ENCODE data around the gene CALCA.

CALCA gene

GRCh38 chr11:14942745-14943144, 29.4 kb downstream of the CALCA start:
- no peak for DNase-seq (ENCODE audit: low spot score)

- DNase-seq (ENCODE audit: low spot score) = no peak
These were observed 33.2 kb downstream of the CALCA start for GRCh38 chr11:14938936-14939335.

DNA sequence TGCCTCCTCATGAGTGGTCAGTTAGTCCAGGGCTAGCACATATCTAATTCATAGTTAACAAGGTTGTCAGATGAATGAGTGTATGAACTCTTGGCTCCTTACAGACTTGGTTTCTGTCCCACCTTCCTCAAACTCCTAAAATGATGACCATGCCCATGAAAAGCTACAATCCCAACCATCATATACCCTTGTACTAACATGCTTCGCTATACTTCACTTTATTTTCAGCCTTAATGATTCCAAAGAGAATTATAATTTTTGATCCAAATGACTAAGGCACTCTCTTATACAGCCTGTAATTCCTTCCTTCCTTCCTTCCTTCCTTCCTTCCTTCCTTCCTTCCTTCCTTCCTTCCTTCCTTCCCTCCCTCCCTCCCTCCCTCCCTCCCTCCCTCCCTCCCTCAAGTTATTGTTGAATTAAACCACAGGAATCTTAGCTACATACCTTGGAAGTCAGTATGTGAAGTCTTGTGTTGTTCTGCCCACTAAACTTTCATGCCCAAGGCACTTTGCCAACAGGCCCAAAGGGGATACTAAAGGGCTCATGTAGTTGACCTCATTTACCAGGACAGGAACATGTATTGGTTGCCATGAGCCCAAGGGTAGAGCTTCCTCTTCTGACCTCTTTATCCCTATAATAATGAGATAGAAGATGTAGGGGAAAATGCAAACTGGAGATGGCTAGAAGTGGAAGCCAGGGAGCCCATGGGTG, 37.4 kb downstream of the CALCA start:
- DNase-seq (ENCODE audit: low spot score) = no peak

- no peak for DNase-seq (ENCODE audit: low spot score)
These were observed 39.7 kb downstream of the CALCA start for GRCh38 chr11:14932447-14932846.

DNA sequence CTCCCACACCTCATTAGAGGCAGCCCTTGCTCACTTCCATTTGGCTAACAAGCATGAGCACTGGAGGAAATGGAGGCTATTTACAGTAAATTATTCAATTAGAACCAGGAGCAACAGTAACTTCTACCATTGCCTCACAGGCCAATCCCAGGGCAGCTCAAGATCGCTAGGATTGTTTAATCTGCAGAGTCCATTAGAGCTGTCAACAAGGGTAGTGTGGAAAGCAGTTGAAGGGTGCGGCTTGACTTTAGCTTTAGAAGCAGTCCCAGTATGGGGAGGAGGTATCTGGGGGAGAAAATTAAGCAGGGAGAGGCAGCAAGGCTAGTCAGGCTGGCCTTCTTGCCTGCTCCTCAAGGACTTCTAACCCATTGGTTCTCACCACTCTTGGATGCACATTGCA, 41.8 kb downstream of the CALCA start:
- no peak for DNase-seq (ENCODE audit: low spot score)

DNA sequence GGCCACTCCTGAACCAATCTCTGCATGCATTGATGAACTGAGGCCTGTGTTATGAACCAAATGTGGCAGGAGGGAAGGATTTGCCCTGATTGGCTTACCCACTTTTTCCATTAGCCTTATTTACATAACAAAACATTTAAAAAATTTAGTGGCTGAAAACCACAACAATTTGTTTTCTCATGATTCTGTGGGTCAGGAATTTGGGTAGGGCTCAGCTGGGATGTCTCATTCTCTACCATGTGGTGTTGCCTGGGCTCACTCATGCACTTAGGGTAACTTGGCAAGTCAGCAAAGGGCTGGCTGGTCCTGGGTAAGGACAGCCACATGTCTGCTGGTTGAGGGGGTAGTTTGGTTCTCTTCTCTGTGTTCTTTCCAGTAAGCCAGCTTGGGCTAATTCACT, 45.0 kb downstream of the CALCA start:
- DNase-seq (ENCODE audit: low spot score) = no peak

DNA sequence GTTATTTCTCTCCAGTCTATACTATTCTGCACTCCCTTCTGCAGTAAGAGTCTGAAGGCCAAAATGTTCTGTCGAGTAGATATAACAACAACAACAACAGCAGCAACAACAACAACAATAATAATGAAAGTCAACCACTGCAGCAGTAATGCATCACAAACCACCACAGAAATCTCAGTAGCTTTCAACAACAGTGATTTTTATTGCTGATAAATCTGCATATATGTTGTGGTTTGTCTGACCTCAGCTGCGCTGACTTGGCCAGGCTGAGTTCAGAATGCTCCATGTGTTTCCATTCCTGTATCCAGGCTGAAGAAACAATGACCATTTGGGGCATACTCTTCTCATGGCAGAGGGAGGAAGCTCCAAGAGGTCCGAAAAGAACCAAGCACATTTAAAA, 47.8 kb downstream of the CALCA start:
- DNase-seq (ENCODE audit: low spot score) = no peak

Measured in iPS-NIHi11 (cell line).